Small intestine (tissue), 7 donors: Measurements from ENCODE around the gene HOXA4. TPM values are rescaled to one million over a fixed set of nuclear protein-coding genes. Genes with fewer than 3 reads are reported as not detected.

Experiments
- DNase-seq, 2 donors: peaks; one replicate each; pipeline versions ENCODE4 v3.0.0 to v3.0.0-alpha.2; 2013
- FAIRE-seq: peaks from 2 replicates; lab custom pipeline; 2012; peaks lifted over from hg19 to GRCh38; lab: Jason Lieb, UNC
- H3K27ac ChIP-seq, 3 donors: one replicate each; pipeline ENCODE4 v1.5.1; 2013; ENCODE audit warnings: low read length in 2 of 3, mild to moderate bottlenecking in 2 of 3, control low read depth in 1 of 3, inconsistent platforms in 1 of 3, low read depth in 1 of 3, moderate library complexity in 1 of 3
- H3K27me3 ChIP-seq, 3 donors: one replicate each; pipeline ENCODE4 v1.6.1; 2013; ENCODE audit warnings: low read length in 3 of 3, inconsistent platforms in 1 of 3; ENCODE audit not compliant: control insufficient read depth in 3 of 3, insufficient read depth in 3 of 3
- H3K36me3 ChIP-seq, 3 donors: one replicate each; pipeline ENCODE4 v1.6.1; 2013; ENCODE audit warnings: low read length in 3 of 3, inconsistent platforms in 1 of 3, low read depth in 1 of 3, mild to moderate bottlenecking in 1 of 3, moderate library complexity in 1 of 3; ENCODE audit not compliant: control insufficient read depth in 3 of 3, insufficient read depth in 2 of 3
- H3K4me1 ChIP-seq, 3 donors: one replicate each; pipeline ENCODE4 v1.6.1; 2013; ENCODE audit warnings: low read length in 2 of 3, inconsistent platforms in 1 of 3, low read depth in 1 of 3, mild to moderate bottlenecking in 1 of 3, moderate library complexity in 1 of 3; ENCODE audit not compliant: control insufficient read depth in 3 of 3, insufficient read depth in 2 of 3
- H3K4me3 ChIP-seq, 3 donors: one replicate each; pipeline ENCODE4 v1.5.1; 2013; ENCODE audit warnings: low read length in 3 of 3, control low read depth in 1 of 3, inconsistent platforms in 1 of 3, low read depth in 1 of 3, mild to moderate bottlenecking in 1 of 3, moderate library complexity in 1 of 3
- H3K9me3 ChIP-seq, 2 donors: one replicate each; pipeline ENCODE4 v1.6.1; 2013; ENCODE audit warnings: low read depth in 1 of 2, low read length in 1 of 2; ENCODE audit not compliant: control insufficient read depth in 2 of 2, insufficient read depth in 1 of 2
- WGBS, 3 donors: extraction: QIAGEN DNeasy Blood & Tissue Kit; methylation state at CpG; one replicate each; pipeline ENCODE4 v1.1.7; 2013; 5-methylcytosine and 5-hydroxymethylcytosine counted together
- polyA plus RNA-seq, 4 donors: library from polyadenylated mRNA; stranded (reverse) in 3 of 4; unstranded in 1 of 4; fragments of 200-250 nt in 3 of 4; fragments of 120-200 nt in 1 of 4; gene quantifications; one replicate each; pipeline versions ENCODE4 v1.2.1 to v1.2.3, GENCODE V29; 2013
- donor health status: healthy with polysubstance abuse.
- donor health status: control.
- donor health status: control.
- donor health status: Bipolar disorder and iron deficiency.
- donor health status: healthy.

HOXA4 gene
- polyA plus RNA-seq, 4 donors: 2.4 to 15.3 (median 7.9) TPM; not detected in 1

- 32 to 54% (median 38%) methylated on average over 10 of the region's 10 CpGs for WGBS, 3 donors
- Histone ChIP-seq H3K4me3 (no peak overlapping the region), H3K36me3 (peaks cover 0 to 5% (median 0%) of the 10 kb centered on the region in 3 donors), H3K27ac (no peak overlapping the region), H3K4me1 (peaks cover 0 to 25% (median 0%) of the 10 kb centered on the region in 3 donors), H3K27me3 (peaks cover 15 to 97% (median 70%) of the 10 kb centered on the region in 3 donors), H3K9me3 (peaks cover 0 to 3% of the 10 kb centered on the region in 2 donors)
- DNase-seq: no peak
- FAIRE-seq: no peak
These were observed 23.8 kb upstream of the HOXA4 start for GRCh38 chr7:27154369-27154768.

- Histone ChIP-seq H3K27ac (no peak overlapping the region), H3K4me3 (no peak overlapping the region), H3K36me3 (peaks cover 0 to 5% (median 0%) of the 10 kb centered on the region in 3 donors), H3K4me1 (peaks cover 0 to 25% (median 0%) of the 10 kb centered on the region in 3 donors), H3K27me3 (peaks cover 15 to 97% (median 62%) of the 10 kb centered on the region in 3 donors), H3K9me3 (peaks cover 0 to 3% of the 10 kb centered on the region in 2 donors)
- no peak for DNase-seq
- WGBS, 3 donors: 37 to 62% (median 61%) methylated on average over 3 of the region's 3 CpGs
- FAIRE-seq: no peak
These were observed 23.0 kb upstream of the HOXA4 start for GRCh38 chr7:27153526-27153925.

- H3K27me3 ChIP-seq: peaks cover 14 to 97% (median 57%) of the 10 kb centered on the region in 3 donors
- 20 to 38% (median 37%) methylated on average over 22 of the region's 22 CpGs for WGBS, 3 donors
- H3K27ac ChIP-seq: peak overlapping the region in 2 of 3 donors; percentile 21 to 83
- peaks cover 0 to 31% (median 0%) of the 10 kb centered on the region in 3 donors for H3K4me1 ChIP-seq
- peaks cover 0 to 5% (median 0%) of the 10 kb centered on the region in 3 donors for H3K36me3 ChIP-seq
- DNase-seq (no peak), FAIRE-seq (no peak)
- H3K4me3 ChIP-seq: peak overlapping the region in 1 of 3 donors; percentile 66
- peaks cover 0 to 1% of the 10 kb centered on the region in 2 donors for H3K9me3 ChIP-seq
These were observed 22.4 kb upstream of the HOXA4 start for GRCh38 chr7:27152816-27153442.

GRCh38 chr7:27151931-27152815, 21.6 kb upstream of the HOXA4 start, which contains the start of gene HOXA3:
TSS of gene HOXA3 (minus strand) at chr7:27152583. CDS start at chr7:27110640, 41,943 bp downstream.
- Histone ChIP-seq H3K4me1 (peaks cover 0 to 36% (median 0%) of the 10 kb centered on the region in 3 donors), H3K27me3 (peaks cover 13 to 97% (median 50%) of the 10 kb centered on the region in 3 donors), H3K36me3 (peaks cover 0 to 5% (median 0%) of the 10 kb centered on the region in 3 donors), H3K9me3 (no peaks in the 10 kb centered on the region), H3K4me3 (peak within 1 kb of the TSS in 2 of 3 donors; percentile 66 to 68), H3K27ac (peak within 1 kb of the TSS in 2 of 3 donors; percentile 71 to 83)
- DNase-seq (peak in 1 of 2 donors; percentile 75), FAIRE-seq (no peak)
- 3 to 7% (median 6%) methylated on average over 46 to 53 of the region's 53 CpGs for WGBS, 3 donors

DNA sequence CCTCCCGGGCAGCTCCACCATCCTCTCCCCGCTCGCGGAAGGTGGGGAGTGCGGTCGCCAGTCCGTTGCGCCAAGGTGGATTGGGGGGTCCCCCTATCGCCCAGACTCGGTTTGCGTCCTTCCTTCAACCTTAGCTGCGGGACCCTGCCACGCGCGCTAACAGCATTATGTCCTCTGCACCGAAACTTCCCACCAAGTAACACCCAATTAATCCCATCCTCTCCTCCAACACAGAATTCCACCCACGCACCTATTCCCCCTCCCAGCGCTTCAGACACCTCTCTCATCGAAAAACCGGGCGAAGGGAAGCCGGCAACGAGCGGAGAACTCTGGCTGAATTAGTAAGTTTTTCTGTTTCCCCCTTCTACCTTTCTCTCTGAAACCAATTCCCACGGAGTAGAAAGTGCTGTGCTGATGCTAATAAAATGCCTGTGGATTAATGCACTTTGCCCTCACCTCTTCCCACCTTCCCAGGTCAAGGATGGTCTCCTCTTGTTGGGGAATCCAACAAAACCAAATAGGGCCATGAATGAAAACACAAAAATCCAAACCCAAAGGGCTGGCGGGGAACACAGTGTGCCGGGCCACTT, 20.9 kb upstream of the HOXA4 start:
- Histone ChIP-seq H3K27ac (peak overlapping the region in 2 of 3 donors; percentile 71 to 83), H3K27me3 (peaks cover 10 to 98% (median 49%) of the 10 kb centered on the region in 3 donors), H3K4me1 (peaks cover 0 to 35% (median 0%) of the 10 kb centered on the region in 3 donors), H3K36me3 (peaks cover 0 to 5% (median 0%) of the 10 kb centered on the region in 3 donors), H3K9me3 (no peaks in the 10 kb centered on the region), H3K4me3 (peak overlapping the region; percentile 19 to 66 (median 62))
- 6 to 12% (median 10%) methylated on average over 27 of the region's 27 CpGs for WGBS, 3 donors
- no peak for DNase-seq
- no peak for FAIRE-seq

DNA sequence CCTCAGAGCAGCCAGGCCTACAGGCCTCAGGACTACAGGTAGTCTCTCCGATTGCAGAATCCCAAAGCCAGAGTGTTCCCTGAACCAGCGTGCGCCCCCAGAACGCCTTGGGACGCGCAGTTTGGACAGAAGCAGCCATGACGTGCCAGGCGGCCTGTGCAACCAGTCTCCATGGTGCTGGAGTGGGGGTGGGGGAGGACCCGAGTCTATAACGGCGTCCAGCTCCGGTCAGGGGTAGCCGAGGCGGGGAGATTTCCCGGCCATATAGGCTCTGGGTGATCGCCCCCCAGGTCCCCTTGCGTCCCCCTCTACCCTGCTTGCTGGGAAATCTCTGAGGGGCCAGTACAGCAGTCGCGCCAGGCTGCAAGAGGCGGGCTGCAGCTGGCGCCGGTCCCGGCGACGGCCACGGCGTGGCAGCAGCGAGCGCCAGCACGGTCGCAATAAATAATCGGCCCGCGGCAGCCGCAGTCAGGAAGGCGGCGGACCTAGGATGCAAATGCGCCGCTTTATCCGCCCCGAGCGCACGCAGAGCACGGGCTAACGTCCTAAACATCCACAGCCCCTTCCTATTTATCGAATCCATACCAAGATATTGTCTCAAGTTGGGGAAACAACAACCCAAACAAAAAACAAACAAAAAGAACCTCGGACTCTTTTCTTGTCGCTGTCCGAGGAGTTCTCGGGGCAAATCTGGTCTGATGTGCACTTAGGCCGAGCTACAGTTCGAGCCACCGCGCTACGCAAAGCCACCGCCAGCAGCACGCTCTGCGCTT, 20.2 kb upstream of the HOXA4 start:
- Histone ChIP-seq H3K27ac (peak overlapping the region in 2 of 3 donors; percentile 71 to 83), H3K4me3 (peak overlapping the region; percentile 19 to 66 (median 62)), H3K4me1 (peaks cover 0 to 30% (median 0%) of the 10 kb centered on the region in 3 donors), H3K27me3 (peaks cover 8 to 98% (median 42%) of the 10 kb centered on the region in 3 donors), H3K9me3 (no peaks in the 10 kb centered on the region), H3K36me3 (peaks cover 0 to 7% (median 0%) of the 10 kb centered on the region in 3 donors)
- DNase-seq (peak; percentile 54 to 91), FAIRE-seq (no peak)
- WGBS, 3 donors: 2 to 3% (median 3%) methylated on average over 57 to 58 of the region's 58 CpGs

- 47 to 60% (median 50%) methylated on average over 13 of the region's 13 CpGs for WGBS, 3 donors
- Histone ChIP-seq H3K4me3 (peak overlapping the region; percentile 19 to 66 (median 62)), H3K36me3 (peaks cover 0 to 14% (median 0%) of the 10 kb centered on the region in 3 donors), H3K27ac (peak overlapping the region in 2 of 3 donors; percentile 1 to 83), H3K9me3 (no peaks in the 10 kb centered on the region), H3K4me1 (peaks cover 0 to 27% (median 0%) of the 10 kb centered on the region in 3 donors), H3K27me3 (peaks cover 8 to 98% (median 35%) of the 10 kb centered on the region in 3 donors)
- DNase-seq (no peak), FAIRE-seq (no peak)
These were observed 19.4 kb upstream of the HOXA4 start for GRCh38 chr7:27149842-27150567.
